ENCODE measurements around the gene AQP3. TPM values are rescaled to one million over a fixed set of nuclear protein-coding genes. Genes with fewer than 3 reads are reported as not detected.

The AQP3 gene
- total RNA-seq, 4 donors from 2014 or later: 4.2 to 12.7 (median 6.8) TPM

DNA sequence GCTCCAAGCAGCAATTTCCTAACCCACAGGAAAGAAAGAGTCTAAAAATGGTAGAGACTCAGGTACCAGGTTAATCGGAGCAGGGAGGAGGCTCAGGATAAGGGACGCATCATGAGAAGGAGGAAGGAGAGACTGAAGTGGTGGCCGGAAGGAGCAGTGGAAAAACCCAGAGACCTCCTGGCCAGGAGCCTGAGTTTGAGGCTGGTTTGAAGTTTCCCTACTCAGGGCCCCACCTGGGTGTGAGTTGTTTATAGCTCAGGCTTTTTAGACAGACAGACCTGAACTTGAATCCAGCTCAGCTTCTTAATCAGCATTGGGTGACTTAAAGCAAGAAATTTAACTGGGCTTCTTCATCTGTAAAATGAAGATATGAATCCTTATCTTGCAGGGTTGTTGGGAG, 33.1 kb downstream of the AQP3 start:
- peaks cover 3 to 21% (median 13%) of the 10 kb centered on the region in 4 donors for H3K4me1 ChIP-seq
- H3K9me3 ChIP-seq: no peaks in the 10 kb centered on the region
- WGBS: 48% methylated on average over 3 of the region's 3 CpGs
- H3K27me3 ChIP-seq: peaks cover 0 to 18% (median 0%) of the 10 kb centered on the region in 4 donors
- no peak overlapping the region for H3K4me3 ChIP-seq
- intact Hi-C loops (cut with DNase I): no loop called here
- no peak overlapping the region for H3K27ac ChIP-seq (replicated peaks in 1 of 4)
- TF ChIP-seq CTCF (IDR thresholded peaks at IDR 0.05) (no peak), EP300 (IDR thresholded peaks at IDR 0.05) (no peak), POLR2A (IDR thresholded peaks at IDR 0.05; ENCODE audit: low read depth) (no peak), POLR2AphosphoS5 (IDR thresholded peaks at IDR 0.05) (no peak)
- DNase-seq (ENCODE audit: extremely low spot score): no peak
- H3K36me3 ChIP-seq: no peaks in the 10 kb centered on the region

GRCh38 chr9:33408087-33408486, 39.3 kb downstream of the AQP3 start:
- no peak overlapping the region for H3K27ac ChIP-seq (replicated peaks in 1 of 4)
- intact Hi-C loops (cut with DNase I): loop anchor here (5.0 kb wide), 1 partner anchor 59 kb away; no protein-coding TSS in a partner anchor
- 58% methylated on average over 3 of the region's 5 CpGs for WGBS
- H3K9me3 ChIP-seq: no peaks in the 10 kb centered on the region
- H3K4me3 ChIP-seq: no peak overlapping the region
- no peaks in the 10 kb centered on the region for H3K36me3 ChIP-seq
- no peak for DNase-seq (ENCODE audit: extremely low spot score)
- no peaks in the 10 kb centered on the region for H3K27me3 ChIP-seq
- TF ChIP-seq EP300 (IDR thresholded peaks at IDR 0.05) (no peak), CTCF (IDR thresholded peaks at IDR 0.05) (no peak)
- H3K4me1 ChIP-seq: peaks cover 4 to 22% (median 8%) of the 10 kb centered on the region in 4 donors

GRCh38 chr9:33407061-33407460, 40.3 kb downstream of the AQP3 start:
- Histone ChIP-seq H3K36me3 (no peaks in the 10 kb centered on the region), H3K27me3 (no peaks in the 10 kb centered on the region), H3K9me3 (no peaks in the 10 kb centered on the region), H3K4me1 (peaks cover 11 to 25% (median 17%) of the 10 kb centered on the region in 4 donors), H3K27ac (replicated peaks in 1 of 4) (no peak overlapping the region), H3K4me3 (no peak overlapping the region)
- TF ChIP-seq POLR2AphosphoS5 (IDR thresholded peaks at IDR 0.05): no peak
- no peak for TF ChIP-seq POLR2A (IDR thresholded peaks at IDR 0.05; ENCODE audit: low read depth)
- no peak for TF ChIP-seq CTCF (IDR thresholded peaks at IDR 0.05)
- TF ChIP-seq EP300 (IDR thresholded peaks at IDR 0.05): no peak
- DNase-seq (ENCODE audit: extremely low spot score): no peak
- intact Hi-C loops (cut with DNase I): loop anchor here (5.0 kb wide), 1 partner anchor 60 kb away; no protein-coding TSS in a partner anchor
- WGBS: 100% methylated on average over 1 of the region's 3 CpGs

GRCh38 chr9:33404788-33405362, 42.5 kb downstream of the AQP3 start:
- TF ChIP-seq POLR2A (IDR thresholded peaks at IDR 0.05; ENCODE audit: low read depth) (no peak), POLR2AphosphoS5 (IDR thresholded peaks at IDR 0.05) (no peak), EP300 (IDR thresholded peaks at IDR 0.05) (no peak), CTCF (IDR thresholded peaks at IDR 0.05) (no peak)
- DNase-seq (ENCODE audit: extremely low spot score): no peak
- Histone ChIP-seq H3K9me3 (no peaks in the 10 kb centered on the region), H3K4me1 (peaks cover 14 to 32% (median 20%) of the 10 kb centered on the region in 4 donors), H3K36me3 (peaks cover 0 to 8% (median 0%) of the 10 kb centered on the region in 4 donors), H3K4me3 (no peak overlapping the region), H3K27ac (replicated peaks in 1 of 4) (no peak overlapping the region), H3K27me3 (no peaks in the 10 kb centered on the region)
- 90% methylated on average over 4 of the region's 4 CpGs for WGBS
- intact Hi-C loops (cut with DNase I): loop anchor here (5.0 kb wide), 1 partner anchor 62 kb away; no protein-coding TSS in a partner anchor

Data from esophagus muscularis mucosa (tissue), 4 donors.